ENCODE measurements around the gene UMAD1. TPM values are rescaled to one million over a fixed set of nuclear protein-coding genes. Genes with fewer than 3 reads are reported as not detected.

Gene UMAD1
- total RNA-seq, 1 experiment from 2014 or later: 9.3 TPM

GRCh38 chr7:7848246-7848645 is 207.7 kb downstream of the UMAD1 start:
- DNase-seq: no peak
- Histone ChIP-seq H3K9me3 (no peaks in the 10 kb centered on the region), H3K27me3 (no peaks in the 10 kb centered on the region; the same call in 1 of the 2 replicates), H3K4me3 (no peak overlapping the region), H3K36me3 (no peaks in the 10 kb centered on the region)

GRCh38 chr7:7848892-7849291 is 208.3 kb downstream of the UMAD1 start:
- H3K36me3 ChIP-seq: no peaks in the 10 kb centered on the region
- DNase-seq: no peak
- no peaks in the 10 kb centered on the region for H3K27me3 ChIP-seq
- no peaks in the 10 kb centered on the region for H3K9me3 ChIP-seq
- no peak overlapping the region for H3K4me3 ChIP-seq

GRCh38 chr7:7850150-7850549 is 209.6 kb downstream of the UMAD1 start:
- no peaks in the 10 kb centered on the region for H3K36me3 ChIP-seq
- no peaks in the 10 kb centered on the region for H3K27me3 ChIP-seq
- H3K4me3 ChIP-seq: no peak overlapping the region
- DNase-seq: no peak
- H3K9me3 ChIP-seq: peaks cover 2% of the 10 kb centered on the region; the same call in 1 of the 2 replicates

- no peak overlapping the region for H3K4me3 ChIP-seq
- H3K27me3 ChIP-seq: no peaks in the 10 kb centered on the region
- no peak for DNase-seq
- peaks cover 7% of the 10 kb centered on the region for H3K9me3 ChIP-seq
- no peaks in the 10 kb centered on the region for H3K36me3 ChIP-seq
These were observed 210.8 kb downstream of the UMAD1 start for GRCh38 chr7:7851381-7851780.

- Histone ChIP-seq H3K36me3 (no peaks in the 10 kb centered on the region), H3K27me3 (no peaks in the 10 kb centered on the region), H3K4me3 (no peak overlapping the region), H3K9me3 (peaks cover 11% of the 10 kb centered on the region)
- no peak for DNase-seq
These were observed 211.4 kb downstream of the UMAD1 start for GRCh38 chr7:7851991-7852390.

GRCh38 chr7:7857143-7857583 is 216.6 kb downstream of the UMAD1 start:
- Histone ChIP-seq H3K4me3 (no peak overlapping the region), H3K27me3 (no peaks in the 10 kb centered on the region), H3K36me3 (no peaks in the 10 kb centered on the region), H3K9me3 (peaks cover 16% of the 10 kb centered on the region)
- DNase-seq: no peak

- Histone ChIP-seq H3K27me3 (no peaks in the 10 kb centered on the region), H3K36me3 (no peaks in the 10 kb centered on the region)
- no peak for DNase-seq
These were observed 218.0 kb downstream of the UMAD1 start for GRCh38 chr7:7858559-7858958.

GRCh38 chr7:7859411-7859810 is 218.9 kb downstream of the UMAD1 start:
- Histone ChIP-seq H3K9me3 (peaks cover 16% of the 10 kb centered on the region), H3K36me3 (no peaks in the 10 kb centered on the region), H3K4me3 (no peak overlapping the region), H3K27me3 (no peaks in the 10 kb centered on the region)
- no peak for DNase-seq

More at GRCh38 chr7:7858559-7858958, 218.0 kb downstream of the UMAD1 start:
- Histone ChIP-seq H3K9me3 (peaks cover 16% of the 10 kb centered on the region), H3K4me3 (no peak overlapping the region)

GRCh38 chr7:7861211-7861633 is 220.7 kb downstream of the UMAD1 start:
- peak; percentile 53 for DNase-seq
- no peak overlapping the region for H3K4me3 ChIP-seq
- H3K36me3 ChIP-seq: no peaks in the 10 kb centered on the region
- peaks cover 9% of the 10 kb centered on the region for H3K9me3 ChIP-seq
- no peaks in the 10 kb centered on the region for H3K27me3 ChIP-seq

GRCh38 chr7:7862393-7862792 is 221.8 kb downstream of the UMAD1 start:
- Histone ChIP-seq H3K27me3 (no peaks in the 10 kb centered on the region), H3K9me3 (peaks cover 1% of the 10 kb centered on the region), H3K4me3 (no peak overlapping the region), H3K36me3 (no peaks in the 10 kb centered on the region)
- no peak for DNase-seq

- Histone ChIP-seq H3K9me3 (no peaks in the 10 kb centered on the region), H3K27me3 (no peaks in the 10 kb centered on the region), H3K4me3 (no peak overlapping the region), H3K36me3 (no peaks in the 10 kb centered on the region)
- no peak for DNase-seq
These were observed 227.5 kb downstream of the UMAD1 start for GRCh38 chr7:7867846-7868571.

GRCh38 chr7:7868572-7868899 is 228.0 kb downstream of the UMAD1 start:
- H3K27me3 ChIP-seq: no peaks in the 10 kb centered on the region
- no peaks in the 10 kb centered on the region for H3K36me3 ChIP-seq
- DNase-seq: no peak
- no peaks in the 10 kb centered on the region for H3K9me3 ChIP-seq
- H3K4me3 ChIP-seq: no peak overlapping the region

- DNase-seq: no peak
- no peaks in the 10 kb centered on the region for H3K36me3 ChIP-seq
These were observed 228.5 kb downstream of the UMAD1 start for GRCh38 chr7:7869036-7869435.

GRCh38 chr7:7869651-7870050 is 229.1 kb downstream of the UMAD1 start:
- Histone ChIP-seq H3K27me3 (no peaks in the 10 kb centered on the region), H3K4me3 (no peak overlapping the region), H3K9me3 (no peaks in the 10 kb centered on the region), H3K36me3 (no peaks in the 10 kb centered on the region)
- no peak for DNase-seq

More at GRCh38 chr7:7869036-7869435, 228.5 kb downstream of the UMAD1 start:
- no peaks in the 10 kb centered on the region for H3K27me3 ChIP-seq
- H3K4me3 ChIP-seq: no peak overlapping the region
- no peaks in the 10 kb centered on the region for H3K9me3 ChIP-seq

- H3K27me3 ChIP-seq: no peaks in the 10 kb centered on the region
- H3K4me3 ChIP-seq: no peak overlapping the region
- peak; percentile 49 for DNase-seq
- no peaks in the 10 kb centered on the region for H3K36me3 ChIP-seq
- H3K9me3 ChIP-seq: no peaks in the 10 kb centered on the region; the same call in 1 of the 2 replicates
These were observed 230.0 kb downstream of the UMAD1 start for GRCh38 chr7:7870555-7870954.

GRCh38 chr7:7876419-7876818 is 235.9 kb downstream of the UMAD1 start:
- Histone ChIP-seq H3K4me3 (no peak overlapping the region), H3K36me3 (no peaks in the 10 kb centered on the region), H3K9me3 (no peaks in the 10 kb centered on the region; the same call in 1 of the 2 replicates), H3K27me3 (no peaks in the 10 kb centered on the region)
- DNase-seq: no peak

- Histone ChIP-seq H3K27me3 (no peaks in the 10 kb centered on the region), H3K9me3 (no peaks in the 10 kb centered on the region), H3K4me3 (no peak overlapping the region), H3K36me3 (no peaks in the 10 kb centered on the region)
- no peak for DNase-seq
These were observed 241.0 kb downstream of the UMAD1 start for GRCh38 chr7:7881581-7881980.

- Histone ChIP-seq H3K9me3 (no peaks in the 10 kb centered on the region), H3K4me3 (no peak overlapping the region), H3K36me3 (no peaks in the 10 kb centered on the region), H3K27me3 (no peaks in the 10 kb centered on the region)
- DNase-seq: no peak
These were observed 242.3 kb downstream of the UMAD1 start for GRCh38 chr7:7882888-7883287.
